Uterus (tissue), 2 donors: Measurements from ENCODE around the gene LRTM2.

Source experiments
- POLR2A ChIP-seq, 2 donors: fragments of 450-650 bp; IDR thresholded peaks; one replicate each; pipeline ENCODE4 v1.6.1; 2016; ENCODE audit warnings: antibody characterized with exemption in 2 of 2, mild to moderate bottlenecking in 1 of 2, moderate library complexity in 1 of 2
- TF ChIP-seq, protein P1 (sequence below), 4 experiments: fragments of 200-600 bp in 2 of 4; fragments of 450-650 bp in 2 of 4; sonication (generic) in 2 of 4; IDR thresholded peaks; one replicate each; pipeline ENCODE4 v1.5.1; 2016 to 2019; ENCODE audit warnings: antibody characterized with exemption in 4 of 4, mild to moderate bottlenecking in 2 of 4, moderate library complexity in 1 of 4

DNA sequence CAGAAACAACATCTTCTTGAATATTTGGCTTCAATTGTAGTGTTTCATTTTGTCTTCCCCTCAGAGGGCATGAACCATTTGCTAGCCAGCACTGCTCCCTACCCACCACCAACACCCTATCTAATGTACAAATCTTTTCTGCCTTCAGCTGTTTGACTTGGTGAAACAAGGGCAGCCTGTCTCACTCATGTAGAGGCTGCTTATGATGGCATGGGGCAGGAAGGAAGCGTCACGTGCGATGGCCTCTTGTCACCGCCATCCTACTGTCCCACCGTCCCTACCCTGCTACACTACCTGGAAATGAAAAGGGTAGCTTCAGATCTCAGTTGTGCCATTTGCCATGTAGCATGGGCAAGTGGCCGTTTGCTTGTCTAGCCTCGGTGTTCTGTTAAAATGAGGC lies 29.9 kb upstream of the LRTM2 start:
- TF ChIP-seq, protein P1, sequence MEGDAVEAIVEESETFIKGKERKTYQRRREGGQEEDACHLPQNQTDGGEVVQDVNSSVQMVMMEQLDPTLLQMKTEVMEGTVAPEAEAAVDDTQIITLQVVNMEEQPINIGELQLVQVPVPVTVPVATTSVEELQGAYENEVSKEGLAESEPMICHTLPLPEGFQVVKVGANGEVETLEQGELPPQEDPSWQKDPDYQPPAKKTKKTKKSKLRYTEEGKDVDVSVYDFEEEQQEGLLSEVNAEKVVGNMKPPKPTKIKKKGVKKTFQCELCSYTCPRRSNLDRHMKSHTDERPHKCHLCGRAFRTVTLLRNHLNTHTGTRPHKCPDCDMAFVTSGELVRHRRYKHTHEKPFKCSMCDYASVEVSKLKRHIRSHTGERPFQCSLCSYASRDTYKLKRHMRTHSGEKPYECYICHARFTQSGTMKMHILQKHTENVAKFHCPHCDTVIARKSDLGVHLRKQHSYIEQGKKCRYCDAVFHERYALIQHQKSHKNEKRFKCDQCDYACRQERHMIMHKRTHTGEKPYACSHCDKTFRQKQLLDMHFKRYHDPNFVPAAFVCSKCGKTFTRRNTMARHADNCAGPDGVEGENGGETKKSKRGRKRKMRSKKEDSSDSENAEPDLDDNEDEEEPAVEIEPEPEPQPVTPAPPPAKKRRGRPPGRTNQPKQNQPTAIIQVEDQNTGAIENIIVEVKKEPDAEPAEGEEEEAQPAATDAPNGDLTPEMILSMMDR (IDR thresholded peaks at IDR 0.05), result no peak
- no peak for TF ChIP-seq POLR2A (IDR thresholded peaks at IDR 0.05)
